Vagina (tissue), 2 donors: ENCODE data around the gene NUDT1. TPM values are rescaled to one million over a fixed set of nuclear protein-coding genes. Genes with fewer than 3 reads are reported as not detected.

Experiments
- DNase-seq, 2 donors: peaks; one replicate each; pipeline ENCODE4 v3.0.0-alpha.2; 2017; ENCODE audit errors: extremely low spot score in 2 of 2
- H3K27ac ChIP-seq: fragments of 200-600 bp; sonication (generic); one replicate; pipeline ENCODE4 v1.5.1; 2019
- H3K27me3 ChIP-seq: fragments of 200-600 bp; sonication (generic); one replicate; pipeline ENCODE4 v1.5.1; 2019
- H3K36me3 ChIP-seq, 2 donors: fragments of 200-600 bp; sonication (generic); one replicate each; pipeline ENCODE4 v1.5.1; 2017 to 2019
- H3K4me1 ChIP-seq: fragments of 200-600 bp; sonication (generic); one replicate; pipeline ENCODE4 v1.5.1; 2019
- H3K4me3 ChIP-seq, 2 donors: fragments of 200-600 bp; sonication (generic); 1 replicate in 1 of 2; 2 replicates in 1 of 2; pipeline ENCODE4 v1.5.1; 2016 to 2019
- H3K9me3 ChIP-seq: fragments of 200-600 bp; sonication (generic); one replicate; pipeline ENCODE4 v1.5.1; 2019
- POLR2A ChIP-seq, 2 donors: fragments of 450-650 bp; IDR thresholded peaks; one replicate each; pipeline ENCODE4 v1.6.1; 2017; ENCODE audit warnings: antibody characterized with exemption in 2 of 2, mild to moderate bottlenecking in 2 of 2, moderate library complexity in 2 of 2
- POLR2AphosphoS5 ChIP-seq, 2 donors: sonication (generic); formaldehyde crosslinking; IDR thresholded peaks; one replicate each; pipeline ENCODE4 v1.9.0; 2017; ENCODE audit warnings: antibody characterized with exemption in 2 of 2, mild to moderate bottlenecking in 2 of 2, low read depth in 1 of 2; ENCODE audit not compliant: insufficient read depth in 1 of 2
- intact Hi-C: fragments of 100-400 bp; cut with DNase I; formaldehyde crosslinking; loops from one replicate; pipeline ENCODE4 v1.15.1; 2023
- total RNA-seq: library from RNA; depleted of rRNA; stranded (reverse); fragments of >200 nt; gene quantifications from one replicate; pipeline ENCODE4 v1.2.3, GENCODE V29; 2016
- TF ChIP-seq, protein P1 (sequence below), 3 experiments: fragments of 450-650 bp in 2 of 3; fragments of 200-600 bp in 1 of 3; sonication (generic) in 1 of 3; IDR thresholded peaks; one replicate each; pipeline ENCODE4 v1.5.1; 2017 to 2019; ENCODE audit warnings: antibody characterized with exemption in 3 of 3, mild to moderate bottlenecking in 2 of 3, moderate library complexity in 2 of 3

NUDT1 gene
- total RNA-seq, 1 donor from 2014 or later: 19.4 TPM

DNA sequence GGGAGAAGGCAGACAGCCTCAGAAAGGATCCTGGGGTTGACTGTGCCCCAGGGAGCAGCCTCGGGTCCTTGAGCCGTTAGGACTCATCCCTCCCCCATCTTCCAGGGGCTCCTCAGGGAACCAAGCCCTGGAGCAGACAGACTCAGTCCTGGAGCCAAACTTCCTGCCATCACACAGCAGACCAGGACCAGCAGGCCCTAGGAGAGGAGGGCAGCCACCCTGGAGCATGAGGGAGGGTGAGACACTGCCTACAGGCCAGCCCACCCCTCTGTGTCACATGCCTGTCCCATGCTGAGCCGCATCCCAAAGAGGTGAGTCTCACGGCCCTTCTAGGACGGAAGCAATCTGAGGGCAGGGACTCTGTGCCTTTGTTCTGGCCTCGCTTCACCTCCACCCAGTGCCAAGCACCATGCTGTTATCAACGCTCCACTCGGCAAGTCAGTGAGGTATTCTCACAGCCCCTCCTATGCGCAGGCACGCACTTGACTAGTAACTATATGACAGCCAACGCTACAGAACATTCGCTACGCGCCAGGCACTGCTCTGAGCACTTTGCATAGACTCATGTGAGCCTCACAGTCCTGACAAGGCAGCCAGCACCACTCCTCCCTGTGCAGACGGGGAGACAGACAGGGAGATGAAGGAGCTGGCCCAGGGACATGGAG is 28.3 kb upstream of the NUDT1 start:
- intact Hi-C loops: loop anchor here (10.0 kb wide), 1 partner anchor 629 kb away; no protein-coding TSS in a partner anchor
- Histone ChIP-seq H3K36me3 (peaks cover 0 to 52% of the 10 kb centered on the region in 2 donors), H3K4me3 (no peak overlapping the region), H3K4me1 (no peaks in the 10 kb centered on the region), H3K9me3 (no peaks in the 10 kb centered on the region), H3K27me3 (no peaks in the 10 kb centered on the region), H3K27ac (no peak overlapping the region)
- TF ChIP-seq, protein P1, sequence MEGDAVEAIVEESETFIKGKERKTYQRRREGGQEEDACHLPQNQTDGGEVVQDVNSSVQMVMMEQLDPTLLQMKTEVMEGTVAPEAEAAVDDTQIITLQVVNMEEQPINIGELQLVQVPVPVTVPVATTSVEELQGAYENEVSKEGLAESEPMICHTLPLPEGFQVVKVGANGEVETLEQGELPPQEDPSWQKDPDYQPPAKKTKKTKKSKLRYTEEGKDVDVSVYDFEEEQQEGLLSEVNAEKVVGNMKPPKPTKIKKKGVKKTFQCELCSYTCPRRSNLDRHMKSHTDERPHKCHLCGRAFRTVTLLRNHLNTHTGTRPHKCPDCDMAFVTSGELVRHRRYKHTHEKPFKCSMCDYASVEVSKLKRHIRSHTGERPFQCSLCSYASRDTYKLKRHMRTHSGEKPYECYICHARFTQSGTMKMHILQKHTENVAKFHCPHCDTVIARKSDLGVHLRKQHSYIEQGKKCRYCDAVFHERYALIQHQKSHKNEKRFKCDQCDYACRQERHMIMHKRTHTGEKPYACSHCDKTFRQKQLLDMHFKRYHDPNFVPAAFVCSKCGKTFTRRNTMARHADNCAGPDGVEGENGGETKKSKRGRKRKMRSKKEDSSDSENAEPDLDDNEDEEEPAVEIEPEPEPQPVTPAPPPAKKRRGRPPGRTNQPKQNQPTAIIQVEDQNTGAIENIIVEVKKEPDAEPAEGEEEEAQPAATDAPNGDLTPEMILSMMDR (IDR thresholded peaks at IDR 0.05): no peak
- TF ChIP-seq POLR2AphosphoS5 (IDR thresholded peaks at IDR 0.05; ENCODE audit: insufficient read depth in 1 of 2, low read depth in 1 of 2): no peak
- TF ChIP-seq POLR2A (IDR thresholded peaks at IDR 0.05): no peak
- DNase-seq: no peak

GRCh38 chr7:2214636-2215035 is 27.4 kb upstream of the NUDT1 start:
- no peak for DNase-seq
- TF ChIP-seq, protein P1 (IDR thresholded peaks at IDR 0.05): no peak
- no peak for TF ChIP-seq POLR2A (IDR thresholded peaks at IDR 0.05)
- no peak for TF ChIP-seq POLR2AphosphoS5 (IDR thresholded peaks at IDR 0.05; ENCODE audit: insufficient read depth in 1 of 2, low read depth in 1 of 2)
- Histone ChIP-seq H3K4me3 (no peak overlapping the region), H3K9me3 (no peaks in the 10 kb centered on the region), H3K36me3 (peaks cover 0 to 52% of the 10 kb centered on the region in 2 donors), H3K27me3 (no peaks in the 10 kb centered on the region), H3K4me1 (no peaks in the 10 kb centered on the region), H3K27ac (no peak overlapping the region)
- intact Hi-C loops: loop anchor here (10.0 kb wide), 1 partner anchor 630 kb away; no protein-coding TSS in a partner anchor

- TF ChIP-seq POLR2A (IDR thresholded peaks at IDR 0.05) (no peak), POLR2AphosphoS5 (IDR thresholded peaks at IDR 0.05; ENCODE audit: insufficient read depth in 1 of 2, low read depth in 1 of 2) (no peak)
- TF ChIP-seq, protein P1 (IDR thresholded peaks at IDR 0.05): no peak
- H3K9me3 ChIP-seq: no peaks in the 10 kb centered on the region
- no peaks in the 10 kb centered on the region for H3K4me1 ChIP-seq
- intact Hi-C loops: loop anchor here (10.0 kb wide), 1 partner anchor 631 kb away; no protein-coding TSS in a partner anchor
- no peak overlapping the region for H3K4me3 ChIP-seq
- H3K36me3 ChIP-seq: peaks cover 0 to 48% of the 10 kb centered on the region in 2 donors
- H3K27me3 ChIP-seq: no peaks in the 10 kb centered on the region
- H3K27ac ChIP-seq: no peak overlapping the region
- DNase-seq: no peak
These were observed 26.2 kb upstream of the NUDT1 start for GRCh38 chr7:2215851-2216250.

DNA sequence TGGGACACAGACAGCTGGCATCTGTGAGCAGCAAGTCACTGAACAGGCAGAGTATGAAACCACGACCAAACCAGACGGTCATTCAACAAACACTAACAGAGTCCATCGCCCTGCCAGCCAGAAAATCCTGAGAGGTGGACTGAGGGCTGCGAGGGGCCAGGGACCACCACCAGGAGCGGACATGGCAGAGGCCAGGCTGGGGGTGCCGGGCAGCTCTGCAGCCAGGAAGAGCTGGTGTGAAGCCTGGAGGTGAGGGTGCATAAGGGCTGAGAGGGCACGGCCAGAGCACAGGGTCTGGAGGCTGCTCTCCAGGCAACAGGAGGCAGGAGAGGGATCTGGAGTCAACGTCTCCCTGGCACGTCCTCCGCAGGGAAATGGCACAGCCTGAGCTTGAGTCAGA is 24.8 kb upstream of the NUDT1 start:
- Histone ChIP-seq H3K9me3 (no peaks in the 10 kb centered on the region), H3K4me3 (no peak overlapping the region), H3K36me3 (peaks cover 0 to 59% of the 10 kb centered on the region in 2 donors), H3K27ac (no peak overlapping the region), H3K27me3 (no peaks in the 10 kb centered on the region), H3K4me1 (no peaks in the 10 kb centered on the region)
- intact Hi-C loops: loop anchor here (10.0 kb wide), 1 partner anchor 632 kb away; no protein-coding TSS in a partner anchor
- no peak for DNase-seq
- TF ChIP-seq, protein P1 (IDR thresholded peaks at IDR 0.05): no peak
- TF ChIP-seq POLR2A (IDR thresholded peaks at IDR 0.05) (no peak), POLR2AphosphoS5 (IDR thresholded peaks at IDR 0.05; ENCODE audit: insufficient read depth in 1 of 2, low read depth in 1 of 2) (no peak)
